ENCODE data around the gene ABCA12.

The ABCA12 gene

GRCh38 chr2:215161301-215161829 lies 22.9 kb upstream of the ABCA12 start:
- no peak for DNase-seq
- H3K9ac ChIP-seq (ENCODE audit: low read length) = no peak overlapping the region
- no peaks in the 10 kb centered on the region for H3F3A ChIP-seq (ENCODE audit: insufficient read depth, low read length)
- H3K9me3 ChIP-seq (replicated peaks; ENCODE audit: insufficient read depth, low read length) = no peaks in the 10 kb centered on the region
- no peaks in the 10 kb centered on the region for H4K20me1 ChIP-seq (ENCODE audit: insufficient read depth, low read length)
- H3K27me3 ChIP-seq (replicated peaks; ENCODE audit: insufficient read depth, low read length) = no peaks in the 10 kb centered on the region
- no peak overlapping the region for H3K27ac ChIP-seq (ENCODE audit: low read length)
- no peak overlapping the region for H3K4me2 ChIP-seq (ENCODE audit: low read depth, low read length)
- no peaks in the 10 kb centered on the region for H3K79me2 ChIP-seq (ENCODE audit: low read length)
- no peaks in the 10 kb centered on the region for H3K36me3 ChIP-seq (replicated peaks; ENCODE audit: insufficient read depth, low read length)
- H3K4me3 ChIP-seq (ENCODE audit: low read length) = no peak overlapping the region
- no peak overlapping the region for H2AFZ ChIP-seq (ENCODE audit: low read length)
- no peaks in the 10 kb centered on the region for H3K4me1 ChIP-seq (ENCODE audit: low read length)
- TF ChIP-seq EZH2phosphoT487 (IDR thresholded peaks at IDR 0.05; ENCODE audit: low read length) (no peak), EZH2 (optimal IDR thresholded peaks at IDR 0.05; ENCODE audit: low read depth, low read length) (no peak), CTCF (IDR thresholded peaks at IDR 0.05; ENCODE audit: low read length) (no peak)
- no peaks in the 10 kb centered on the region for H3K9me2 ChIP-seq (replicated peaks; ENCODE audit: insufficient read depth, low read length)

DNA sequence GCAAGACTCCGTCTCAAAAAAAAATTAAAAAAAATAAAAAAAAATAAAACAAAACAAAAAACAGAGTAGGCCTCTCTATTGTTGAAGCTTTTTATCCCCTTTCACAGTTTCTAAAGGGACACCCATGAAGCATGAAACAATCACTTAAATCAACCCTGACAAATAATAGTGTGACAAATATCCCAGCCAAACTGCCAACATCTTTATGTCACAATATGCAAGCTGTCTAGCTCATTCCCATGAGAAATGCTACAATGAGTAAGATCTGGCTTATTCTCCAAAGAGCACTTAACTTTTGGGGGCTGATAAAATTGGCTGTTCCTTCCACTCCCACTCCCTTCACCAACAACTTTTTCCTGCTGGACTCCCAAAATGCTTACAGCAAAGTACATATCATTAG lies 21.7 kb upstream of the ABCA12 start:
- Histone ChIP-seq H3K9ac (ENCODE audit: low read length) (no peak overlapping the region), H3F3A (ENCODE audit: insufficient read depth, low read length) (no peaks in the 10 kb centered on the region), H3K4me1 (ENCODE audit: low read length) (no peaks in the 10 kb centered on the region), H3K4me2 (ENCODE audit: low read depth, low read length) (no peak overlapping the region), H3K4me3 (ENCODE audit: low read length) (no peak overlapping the region), H3K27ac (ENCODE audit: low read length) (no peak overlapping the region), H3K27me3 (replicated peaks; ENCODE audit: insufficient read depth, low read length) (no peaks in the 10 kb centered on the region), H2AFZ (ENCODE audit: low read length) (no peak overlapping the region), H3K9me3 (replicated peaks; ENCODE audit: insufficient read depth, low read length) (no peaks in the 10 kb centered on the region), H3K9me2 (replicated peaks; ENCODE audit: insufficient read depth, low read length) (no peaks in the 10 kb centered on the region), H3K36me3 (replicated peaks; ENCODE audit: insufficient read depth, low read length) (no peaks in the 10 kb centered on the region), H4K20me1 (ENCODE audit: insufficient read depth, low read length) (no peaks in the 10 kb centered on the region), H3K79me2 (ENCODE audit: low read length) (no peaks in the 10 kb centered on the region)
- DNase-seq = no peak
- TF ChIP-seq EZH2 (optimal IDR thresholded peaks at IDR 0.05; ENCODE audit: low read depth, low read length) = no peak
- TF ChIP-seq EZH2phosphoT487 (IDR thresholded peaks at IDR 0.05; ENCODE audit: low read length) = no peak

DNA sequence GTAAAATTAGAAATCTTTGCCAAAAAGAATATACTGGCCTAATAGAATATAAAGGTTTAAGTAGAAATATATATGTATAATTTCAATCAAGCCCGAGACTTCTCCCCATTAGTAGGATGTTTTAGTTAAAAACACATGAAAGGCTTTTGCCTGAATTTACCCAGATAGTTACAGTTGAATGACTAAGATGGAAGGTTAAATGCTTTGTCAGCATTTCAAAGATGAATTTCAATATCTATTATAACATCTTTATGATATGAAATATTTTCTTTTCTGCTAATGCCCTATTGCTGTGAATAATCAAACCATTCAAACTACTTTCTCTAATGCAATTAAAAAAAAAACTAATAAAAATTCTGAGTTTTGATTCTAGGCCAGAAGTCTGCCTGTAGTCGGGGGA lies 18.0 kb upstream of the ABCA12 start:
- TF ChIP-seq CTCF (IDR thresholded peaks at IDR 0.05; ENCODE audit: low read length) (no peak), EZH2phosphoT487 (IDR thresholded peaks at IDR 0.05; ENCODE audit: low read length) (no peak), EZH2 (optimal IDR thresholded peaks at IDR 0.05; ENCODE audit: low read depth, low read length) (no peak)
- no peak for DNase-seq
- no peaks in the 10 kb centered on the region for H3K79me2 ChIP-seq (ENCODE audit: low read length)
- H3K4me3 ChIP-seq (ENCODE audit: low read length) = no peak overlapping the region
- H3K27ac ChIP-seq (ENCODE audit: low read length) = no peak overlapping the region
- H3K4me2 ChIP-seq (ENCODE audit: low read depth, low read length) = no peak overlapping the region
- no peak overlapping the region for H3K9ac ChIP-seq (ENCODE audit: low read length)
- no peaks in the 10 kb centered on the region for H3F3A ChIP-seq (ENCODE audit: insufficient read depth, low read length)
- no peaks in the 10 kb centered on the region for H3K9me3 ChIP-seq (replicated peaks; ENCODE audit: insufficient read depth, low read length)
- H4K20me1 ChIP-seq (ENCODE audit: insufficient read depth, low read length) = no peaks in the 10 kb centered on the region
- no peaks in the 10 kb centered on the region for H3K9me2 ChIP-seq (replicated peaks; ENCODE audit: insufficient read depth, low read length)
- H3K36me3 ChIP-seq (replicated peaks; ENCODE audit: insufficient read depth, low read length) = no peaks in the 10 kb centered on the region
- no peak overlapping the region for H2AFZ ChIP-seq (ENCODE audit: low read length)
- H3K4me1 ChIP-seq (ENCODE audit: low read length) = no peaks in the 10 kb centered on the region
- H3K27me3 ChIP-seq (replicated peaks; ENCODE audit: insufficient read depth, low read length) = no peaks in the 10 kb centered on the region

- H3K27me3 ChIP-seq (replicated peaks; ENCODE audit: insufficient read depth, low read length) = no peaks in the 10 kb centered on the region
- no peak overlapping the region for H3K4me3 ChIP-seq (ENCODE audit: low read length)
- H3K4me2 ChIP-seq (ENCODE audit: low read depth, low read length) = no peak overlapping the region
- H2AFZ ChIP-seq (ENCODE audit: low read length) = no peak overlapping the region
- H3K27ac ChIP-seq (ENCODE audit: low read length) = no peak overlapping the region
- H3K9me3 ChIP-seq (replicated peaks; ENCODE audit: insufficient read depth, low read length) = no peaks in the 10 kb centered on the region
- no peak for DNase-seq
- H3F3A ChIP-seq (ENCODE audit: insufficient read depth, low read length) = no peaks in the 10 kb centered on the region
- H3K9me2 ChIP-seq (replicated peaks; ENCODE audit: insufficient read depth, low read length) = no peaks in the 10 kb centered on the region
- H3K36me3 ChIP-seq (replicated peaks; ENCODE audit: insufficient read depth, low read length) = no peaks in the 10 kb centered on the region
- no peak overlapping the region for H3K9ac ChIP-seq (ENCODE audit: low read length)
- H4K20me1 ChIP-seq (ENCODE audit: insufficient read depth, low read length) = no peaks in the 10 kb centered on the region
- TF ChIP-seq EZH2phosphoT487 (IDR thresholded peaks at IDR 0.05; ENCODE audit: low read length) = no peak
- no peak for TF ChIP-seq CTCF (IDR thresholded peaks at IDR 0.05; ENCODE audit: low read length)
- no peak for TF ChIP-seq EZH2 (optimal IDR thresholded peaks at IDR 0.05; ENCODE audit: low read depth, low read length)
- no peaks in the 10 kb centered on the region for H3K4me1 ChIP-seq (ENCODE audit: low read length)
- no peaks in the 10 kb centered on the region for H3K79me2 ChIP-seq (ENCODE audit: low read length)
These were observed 11.5 kb upstream of the ABCA12 start for GRCh38 chr2:215149894-215150293.

Data from MM.1S (cell line).